Effector memory CD4-positive, alpha-beta T cell (primary cell): Measurements from ENCODE around the gene LY6G6F.
A peak's percentile ranks its signal among the peaks of the same experiment; 100 is the strongest.

ENCODE experiments used
- DNase-seq, 3 donors: peaks; one replicate each; pipeline ENCODE4 v3.0.0-alpha.2; 2020
- H3K27ac ChIP-seq: 2 replicates; pipeline ENCODE4 v1.7.0; 2013; ENCODE audit warnings: mild to moderate bottlenecking, low read length, moderate library complexity; ENCODE audit not compliant: insufficient read depth, poor library complexity, severe bottlenecking
- H3K27me3 ChIP-seq: replicated peaks from 2 replicates; pipeline ENCODE4 v1.7.0; 2013; ENCODE audit warnings: mild to moderate bottlenecking, low read length; ENCODE audit not compliant: insufficient read depth, control insufficient read depth, poor library complexity, severe bottlenecking
- H3K36me3 ChIP-seq: 2 replicates; pipeline ENCODE4 v1.7.0; 2013; ENCODE audit warnings: mild to moderate bottlenecking, low read length, moderate library complexity; ENCODE audit not compliant: control insufficient read depth, insufficient read depth
- H3K4me1 ChIP-seq: 2 replicates; pipeline ENCODE4 v1.7.0; 2013; ENCODE audit warnings: low read length, mild to moderate bottlenecking; ENCODE audit not compliant: control insufficient read depth, insufficient read depth, poor library complexity, severe bottlenecking
- H3K4me3 ChIP-seq: 2 replicates; pipeline ENCODE4 v1.7.0; 2013; ENCODE audit warnings: low read length, low read depth, mild to moderate bottlenecking; ENCODE audit not compliant: insufficient read depth, poor library complexity, severe bottlenecking
- H3K9me3 ChIP-seq: 2 replicates; pipeline ENCODE4 v1.7.0; 2013; ENCODE audit warnings: mild to moderate bottlenecking, low read length, moderate library complexity; ENCODE audit not compliant: control insufficient read depth

LY6G6F gene

DNA sequence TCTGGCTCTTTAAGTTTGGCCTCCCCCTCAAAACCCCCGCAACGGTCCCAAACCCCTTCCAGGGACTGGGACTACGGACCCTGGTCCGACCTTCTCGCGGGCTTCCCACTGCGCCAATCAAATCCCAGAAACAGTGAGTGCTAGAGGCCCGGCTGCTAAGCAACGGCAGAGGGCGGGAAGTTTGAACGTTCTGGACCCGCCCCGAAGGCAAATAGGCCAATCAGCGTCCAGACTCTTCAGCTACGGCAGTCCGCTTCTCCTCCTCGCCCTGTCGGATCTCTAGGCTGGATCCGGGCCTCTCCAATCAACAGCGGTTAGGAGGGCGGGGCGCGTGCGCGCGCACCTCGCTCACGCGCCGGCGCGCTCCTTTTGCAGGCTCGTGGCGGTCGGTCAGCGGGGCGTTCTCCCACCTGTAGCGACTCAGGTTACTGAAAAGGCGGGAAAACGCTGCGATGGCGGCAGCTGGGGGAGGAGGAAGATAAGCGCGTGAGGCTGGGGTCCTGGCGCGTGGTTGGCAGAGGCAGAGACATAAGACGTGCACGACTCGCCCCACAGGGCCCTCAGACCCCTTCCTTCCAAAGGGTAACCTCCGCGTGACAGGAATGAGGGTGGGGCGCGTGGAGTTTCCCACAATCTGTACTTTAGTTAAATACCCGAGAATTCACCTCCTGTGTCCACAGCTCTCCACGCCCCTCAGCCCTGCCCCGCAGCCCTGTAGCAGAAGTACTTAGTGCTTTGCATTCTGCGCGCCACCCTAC lies 33.2 kb downstream of the LY6G6F start, which contains the start of gene MSH5:
Gene MSH5, plus strand, starts transcription at position 367 of the 758 bp plus-strand sequence. CDS start 462 bp downstream, outside the sequence.
- peak; percentile 91 to 94 (median 91) for DNase-seq
- Histone ChIP-seq H3K9me3 (no peaks in the 10 kb centered on the region), H3K27me3 (no peaks in the 10 kb centered on the region), H3K4me3 (peak within 1 kb of the TSS; percentile 86), H3K36me3 (no peaks in the 10 kb centered on the region), H3K27ac (peak within 1 kb of the TSS; percentile 85), H3K4me1 (peaks cover 37% of the 10 kb centered on the region)

GRCh38 chr6:31740397-31741223 lies 33.9 kb downstream of the LY6G6F start:
- H3K9me3 ChIP-seq, result no peaks in the 10 kb centered on the region
- H3K27me3 ChIP-seq, result no peaks in the 10 kb centered on the region
- DNase-seq, result no peak
- H3K4me1 ChIP-seq, result peaks cover 36% of the 10 kb centered on the region
- peak overlapping the region; percentile 58 for H3K27ac ChIP-seq
- H3K36me3 ChIP-seq, result no peaks in the 10 kb centered on the region
- H3K4me3 ChIP-seq, result peak overlapping the region; percentile 86

DNA sequence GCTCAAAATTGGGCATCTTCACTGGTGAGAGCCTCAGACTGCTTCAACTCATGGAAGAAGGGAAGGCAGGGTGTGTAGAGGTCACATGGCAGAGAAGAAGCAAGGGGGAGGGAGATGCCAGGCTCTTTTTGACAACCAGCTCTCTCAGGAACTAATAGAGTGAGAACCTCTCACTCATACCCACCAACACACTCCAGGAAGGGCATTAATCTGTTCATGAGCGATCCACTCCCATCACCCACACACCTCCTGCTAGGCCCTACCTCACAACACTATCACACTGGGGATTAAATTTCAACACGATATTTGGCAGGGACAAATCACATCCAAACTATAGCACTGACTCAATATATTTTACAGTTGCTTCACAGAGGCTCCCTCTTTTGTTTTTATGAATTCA lies 35.1 kb downstream of the LY6G6F start:
- Histone ChIP-seq H3K4me1 (peaks cover 31% of the 10 kb centered on the region), H3K36me3 (no peaks in the 10 kb centered on the region), H3K9me3 (no peaks in the 10 kb centered on the region), H3K27ac (no peak overlapping the region), H3K27me3 (no peaks in the 10 kb centered on the region), H3K4me3 (no peak overlapping the region)
- DNase-seq, result no peak

- H3K27ac ChIP-seq, result no peak overlapping the region
- no peaks in the 10 kb centered on the region for H3K9me3 ChIP-seq
- no peaks in the 10 kb centered on the region for H3K27me3 ChIP-seq
- no peak for DNase-seq
- H3K4me3 ChIP-seq, result no peak overlapping the region
- H3K36me3 ChIP-seq, result no peaks in the 10 kb centered on the region
- peaks cover 20% of the 10 kb centered on the region for H3K4me1 ChIP-seq
These were observed 36.2 kb downstream of the LY6G6F start for GRCh38 chr6:31742894-31743293.

GRCh38 chr6:31744422-31744821 lies 37.8 kb downstream of the LY6G6F start:
- peaks cover 5% of the 10 kb centered on the region for H3K4me1 ChIP-seq
- H3K27ac ChIP-seq, result no peak overlapping the region
- H3K9me3 ChIP-seq, result no peaks in the 10 kb centered on the region
- H3K36me3 ChIP-seq, result no peaks in the 10 kb centered on the region
- no peaks in the 10 kb centered on the region for H3K27me3 ChIP-seq
- H3K4me3 ChIP-seq, result no peak overlapping the region
- no peak for DNase-seq

GRCh38 chr6:31749301-31750036 lies 42.8 kb downstream of the LY6G6F start:
- Histone ChIP-seq H3K27ac (no peak overlapping the region), H3K36me3 (no peaks in the 10 kb centered on the region)
- DNase-seq, result no peak

GRCh38 chr6:31750411-31751022 lies 43.9 kb downstream of the LY6G6F start:
- H3K4me3 ChIP-seq, result no peak overlapping the region
- H3K9me3 ChIP-seq, result no peaks in the 10 kb centered on the region
- no peaks in the 10 kb centered on the region for H3K36me3 ChIP-seq
- no peak overlapping the region for H3K27ac ChIP-seq
- H3K4me1 ChIP-seq, result no peaks in the 10 kb centered on the region
- DNase-seq, result no peak
- H3K27me3 ChIP-seq, result no peaks in the 10 kb centered on the region

More at GRCh38 chr6:31749301-31750036, 42.8 kb downstream of the LY6G6F start:
- Histone ChIP-seq H3K9me3 (no peaks in the 10 kb centered on the region), H3K27me3 (no peaks in the 10 kb centered on the region), H3K4me1 (no peaks in the 10 kb centered on the region), H3K4me3 (no peak overlapping the region)

DNA sequence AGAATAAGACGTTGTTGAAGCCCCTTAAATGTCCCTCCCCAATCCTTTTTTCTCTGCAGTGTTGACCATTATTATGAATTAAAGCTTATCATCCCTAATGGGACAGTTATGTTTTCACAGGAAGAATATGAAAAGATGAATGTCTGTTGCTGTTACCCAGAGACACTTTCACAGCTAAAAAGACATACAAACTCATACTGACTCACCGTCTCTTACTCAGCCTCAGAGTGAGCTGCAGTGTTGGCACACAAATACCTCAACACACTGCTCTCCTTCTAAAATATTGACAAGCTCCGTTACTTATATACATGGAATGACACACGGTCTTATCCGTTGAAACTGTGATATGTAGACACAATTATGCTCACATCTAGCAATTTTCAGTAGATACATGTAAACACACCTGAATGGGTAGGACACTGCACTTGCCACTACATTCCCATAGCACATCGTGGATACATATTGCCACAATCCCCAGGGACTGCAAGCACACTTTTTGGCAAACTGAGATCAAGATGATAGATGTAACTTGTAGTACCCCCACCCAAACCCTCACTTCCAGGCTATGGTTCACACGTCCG lies 46.2 kb downstream of the LY6G6F start:
- Histone ChIP-seq H3K4me3 (no peak overlapping the region), H3K27me3 (no peaks in the 10 kb centered on the region), H3K4me1 (no peaks in the 10 kb centered on the region), H3K36me3 (no peaks in the 10 kb centered on the region), H3K27ac (no peak overlapping the region), H3K9me3 (no peaks in the 10 kb centered on the region)
- DNase-seq, result no peak

- no peak overlapping the region for H3K4me3 ChIP-seq
- H3K36me3 ChIP-seq, result peaks cover 7% of the 10 kb centered on the region
- H3K27ac ChIP-seq, result no peak overlapping the region
- no peaks in the 10 kb centered on the region for H3K27me3 ChIP-seq
- H3K4me1 ChIP-seq, result no peaks in the 10 kb centered on the region
- DNase-seq, result no peak
- no peaks in the 10 kb centered on the region for H3K9me3 ChIP-seq
These were observed 51.6 kb downstream of the LY6G6F start for GRCh38 chr6:31758281-31758680.
